ACC112 (cell line): ENCODE measurements around the gene HLA-DMA.

Experiments used
- H2AFZ ChIP-seq: fragments of 200-600 bp; sonication (generic); one replicate; pipeline ENCODE4 v1.6.0; 2017; ENCODE audit warnings: antibody characterized with exemption, low read length; ENCODE audit not compliant: unreplicated experiment
- H3K27ac ChIP-seq: fragments of 200-600 bp; sonication (generic); 2 replicates; pipeline ENCODE4 v1.5.1; 2014; ENCODE audit warnings: low read depth, mild to moderate bottlenecking, antibody characterized with exemption, low read length, moderate library complexity
- H3K27me3 ChIP-seq: fragments of 200-600 bp; sonication (generic); 2 replicates; pipeline ENCODE4 v1.6.1; 2014; ENCODE audit warnings: mild to moderate bottlenecking, antibody characterized with exemption, low read length, moderate library complexity, mixed read lengths; ENCODE audit not compliant: insufficient read depth
- H3K36me3 ChIP-seq: fragments of 200-600 bp; sonication (generic); 2 replicates; pipeline ENCODE4 v1.6.1; 2016; ENCODE audit warnings: mild to moderate bottlenecking, antibody characterized with exemption, low read length, moderate library complexity, mixed read lengths; ENCODE audit not compliant: insufficient read depth
- H3K4me1 ChIP-seq: fragments of 200-600 bp; sonication (generic); one replicate; pipeline ENCODE4 v1.6.1; 2016; ENCODE audit warnings: low read length, mixed read lengths; ENCODE audit not compliant: insufficient read depth, unreplicated experiment, control insufficient read depth
- H3K4me3 ChIP-seq: fragments of 200-600 bp; sonication (generic); 2 replicates; pipeline ENCODE4 v1.5.1; 2014; ENCODE audit warnings: mild to moderate bottlenecking, low read depth, low read length
- H3K79me2 ChIP-seq: fragments of 200-600 bp; sonication (generic); one replicate; pipeline ENCODE4 v1.6.0; 2016; ENCODE audit warnings: low read length; ENCODE audit not compliant: control insufficient read depth, unreplicated experiment, insufficient read depth

The HLA-DMA gene

DNA sequence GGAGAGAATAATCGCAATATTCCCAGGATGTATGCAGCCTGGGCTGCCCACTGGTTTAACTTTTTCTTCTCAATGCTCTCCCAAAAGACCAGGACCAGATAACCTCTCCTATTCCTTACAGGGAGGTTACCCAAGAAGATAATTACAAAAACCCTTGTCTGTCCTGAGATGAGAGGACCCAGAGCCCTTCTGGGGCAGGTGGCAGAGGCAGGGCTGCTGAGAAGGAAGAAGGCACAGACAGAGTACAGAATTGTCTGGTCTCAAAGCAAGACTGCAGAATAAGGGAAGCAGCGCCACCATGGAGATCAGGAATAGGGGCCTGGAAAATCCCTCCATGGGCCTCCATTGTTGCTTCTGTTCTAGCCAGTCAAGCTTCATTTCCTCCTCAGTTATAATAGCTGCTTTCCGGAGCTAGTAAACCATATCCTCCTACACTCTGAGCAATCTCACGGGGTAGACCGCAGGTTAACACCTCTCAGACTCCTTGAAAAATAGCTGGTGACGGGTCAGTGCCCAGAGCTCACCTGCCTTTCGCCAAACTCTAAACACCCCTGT is 11.6 kb downstream of the HLA-DMA start:
- H2AFZ ChIP-seq = no peak overlapping the region
- no peak overlapping the region for H3K27ac ChIP-seq
- no peaks in the 10 kb centered on the region for H3K36me3 ChIP-seq
- H3K4me1 ChIP-seq = no peaks in the 10 kb centered on the region
- no peaks in the 10 kb centered on the region for H3K79me2 ChIP-seq
- peaks cover 35% of the 10 kb centered on the region for H3K27me3 ChIP-seq
- no peak overlapping the region for H3K4me3 ChIP-seq

DNA sequence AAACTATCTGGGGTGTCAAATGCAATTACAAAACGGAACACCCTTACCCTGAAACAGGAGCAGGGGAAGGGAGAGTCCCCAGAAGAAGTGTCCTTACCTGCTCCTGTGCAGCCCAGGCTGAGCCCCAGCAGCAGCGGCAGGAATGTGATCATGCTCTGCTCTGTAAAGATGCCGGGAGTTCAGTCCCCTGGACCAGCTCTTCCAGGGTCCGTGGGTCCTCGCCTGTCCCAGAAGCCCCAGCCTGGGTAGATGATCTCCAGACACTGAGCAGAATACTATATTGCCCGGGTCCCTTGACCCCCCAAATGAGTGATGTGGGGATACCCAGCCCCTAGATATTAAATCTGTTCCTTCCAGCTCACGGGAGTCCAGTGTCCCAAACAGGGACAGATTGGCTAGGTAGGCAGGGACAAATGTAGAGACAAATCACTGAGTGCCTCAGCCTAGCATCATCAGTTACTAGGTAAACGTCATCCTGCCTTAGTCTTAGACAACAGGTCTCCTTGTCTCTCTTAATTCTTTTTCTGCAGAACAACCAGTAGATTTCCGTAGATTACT is 12.2 kb downstream of the HLA-DMA start, which contains the start of gene HLA-DMB:
TSS of gene HLA-DMB (minus strand) at position 373 of the 558 bp plus-strand sequence. CDS start at position 152, 221 bp downstream.
- H3K36me3 ChIP-seq = no peaks in the 10 kb centered on the region
- H3K27me3 ChIP-seq = peaks cover 41% of the 10 kb centered on the region
- no peak within 1 kb of the TSS for H3K27ac ChIP-seq
- H3K4me3 ChIP-seq = peak within 1 kb of the TSS; percentile 75
- H3K79me2 ChIP-seq = no peaks in the 10 kb centered on the region
- H3K4me1 ChIP-seq = no peaks in the 10 kb centered on the region
- peak within 1 kb of the TSS; percentile 57 for H2AFZ ChIP-seq

DNA sequence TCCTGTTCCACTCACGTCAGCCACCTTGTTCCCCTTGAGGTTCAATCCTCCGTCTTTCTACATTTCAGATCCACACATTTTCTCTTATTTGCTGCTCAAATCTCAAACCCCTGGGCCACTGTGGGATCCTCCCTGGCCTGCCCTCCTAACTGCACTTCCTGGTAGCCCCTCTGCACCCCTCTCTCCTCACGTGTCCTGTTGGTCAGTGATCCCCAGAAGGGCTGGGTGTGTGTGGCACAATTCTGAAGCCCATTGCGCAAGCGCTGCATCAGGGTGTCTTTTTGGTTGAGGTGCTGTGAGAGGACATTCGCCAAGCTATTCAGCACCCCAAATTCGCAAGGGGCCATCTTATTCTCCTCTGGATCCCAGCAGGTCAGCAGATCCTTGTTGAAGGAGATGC is 14.4 kb downstream of the HLA-DMA start:
- H3K4me1 ChIP-seq = no peaks in the 10 kb centered on the region
- no peaks in the 10 kb centered on the region for H3K79me2 ChIP-seq
- H3K36me3 ChIP-seq = no peaks in the 10 kb centered on the region
- H3K4me3 ChIP-seq = no peak overlapping the region
- peaks cover 54% of the 10 kb centered on the region for H3K27me3 ChIP-seq
- H3K27ac ChIP-seq = no peak overlapping the region
- no peak overlapping the region for H2AFZ ChIP-seq

DNA sequence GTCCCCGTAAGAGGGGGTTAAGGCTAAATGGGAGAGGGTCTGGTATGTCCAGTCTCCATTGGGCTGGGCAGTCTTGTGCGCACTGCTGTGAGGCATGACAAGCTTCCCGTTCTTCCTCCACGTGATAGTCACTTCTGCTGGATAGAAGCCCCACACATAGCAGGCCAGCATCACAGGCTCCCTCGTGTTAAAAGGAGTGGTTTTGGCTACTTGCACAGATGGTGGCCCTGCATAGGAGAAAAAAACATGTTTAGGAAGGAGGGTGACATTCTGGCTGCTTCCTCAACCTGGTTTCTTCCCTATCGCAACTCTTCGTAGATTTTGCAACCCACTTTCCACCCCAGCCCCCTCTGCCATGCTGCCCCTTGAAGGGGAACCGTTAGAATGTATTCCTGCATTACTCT is 15.7 kb downstream of the HLA-DMA start:
- peaks cover 54% of the 10 kb centered on the region for H3K27me3 ChIP-seq
- no peak overlapping the region for H2AFZ ChIP-seq
- no peak overlapping the region for H3K4me3 ChIP-seq
- no peaks in the 10 kb centered on the region for H3K4me1 ChIP-seq
- no peak overlapping the region for H3K27ac ChIP-seq
- H3K36me3 ChIP-seq = no peaks in the 10 kb centered on the region
- H3K79me2 ChIP-seq = no peaks in the 10 kb centered on the region

DNA sequence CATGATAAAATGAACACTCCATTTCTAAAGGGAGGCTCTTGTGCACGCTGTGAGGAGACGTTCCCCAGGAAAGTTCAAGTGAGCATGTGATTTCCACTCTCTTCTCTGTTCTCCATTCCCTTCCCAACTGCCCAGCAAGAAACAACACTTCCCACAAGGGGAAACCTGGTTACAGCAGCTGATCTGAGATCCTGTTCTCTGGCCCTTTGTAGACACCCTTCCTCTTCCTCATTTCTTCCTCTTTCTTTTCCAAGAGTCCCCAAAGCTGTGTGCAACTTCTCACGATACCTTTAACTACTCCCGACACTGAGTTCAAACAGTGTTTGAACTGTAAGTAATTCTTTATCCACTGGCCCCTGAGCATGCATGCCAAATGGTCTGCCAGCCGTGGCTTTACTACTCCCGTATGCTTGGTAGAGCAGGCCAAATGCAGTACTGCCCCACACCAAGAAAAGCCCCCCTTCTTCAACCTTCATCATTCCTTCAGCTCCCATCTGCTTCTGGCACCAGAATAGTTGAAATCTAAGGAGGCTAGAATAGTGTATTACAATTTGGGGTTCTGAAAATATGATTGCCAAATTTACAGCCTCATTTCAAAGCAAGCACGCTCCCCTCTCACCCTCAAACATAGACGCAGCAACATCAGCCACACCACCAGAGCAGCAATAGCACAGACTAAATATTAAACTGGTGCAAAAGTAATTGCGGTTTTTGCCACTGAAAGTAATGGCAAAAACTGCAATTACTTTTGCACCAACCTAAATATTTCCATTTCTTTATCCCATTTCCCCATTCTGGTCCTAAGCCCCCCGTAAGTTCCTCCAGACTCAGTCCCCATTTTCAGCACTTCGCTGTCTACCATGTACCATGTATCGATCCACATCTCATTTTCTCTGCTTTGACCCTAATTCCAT is 16.4 kb downstream of the HLA-DMA start:
- Histone ChIP-seq H3K4me1 (no peaks in the 10 kb centered on the region), H3K4me3 (no peak overlapping the region), H3K27me3 (peaks cover 54% of the 10 kb centered on the region), H3K36me3 (no peaks in the 10 kb centered on the region), H3K27ac (no peak overlapping the region), H2AFZ (no peak overlapping the region), H3K79me2 (no peaks in the 10 kb centered on the region)

DNA sequence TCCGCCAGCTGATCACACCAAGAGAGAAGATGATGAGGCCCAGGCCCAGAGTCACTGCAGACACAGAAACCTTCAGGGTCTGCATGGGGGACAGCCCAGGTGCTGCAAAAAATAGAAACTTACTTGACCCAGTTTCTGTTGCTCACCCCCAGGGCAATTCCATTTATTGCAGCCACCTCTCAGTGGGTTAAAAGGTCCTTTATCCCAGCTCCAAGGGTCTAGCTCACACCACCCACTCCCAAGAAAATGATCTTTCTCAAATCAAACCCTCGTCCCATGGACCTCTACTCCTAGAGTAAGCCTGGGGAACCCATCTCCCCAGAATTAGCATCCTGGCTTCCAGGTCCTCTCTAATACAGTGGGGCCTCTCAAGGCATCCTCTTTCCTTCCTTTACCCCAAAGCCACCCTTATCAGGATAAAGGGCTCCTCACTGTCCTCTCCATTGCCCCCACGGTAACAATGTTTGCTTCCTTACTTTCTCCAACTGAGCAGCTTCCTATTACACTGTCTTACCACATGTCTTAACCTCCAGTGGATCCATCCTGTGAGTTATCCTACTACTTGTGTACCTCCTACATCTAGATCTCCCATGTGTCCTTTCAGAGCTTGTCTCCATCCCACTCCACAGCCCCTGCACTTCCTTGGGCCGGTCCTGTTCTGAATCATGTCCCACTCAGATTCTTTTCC is 17.2 kb downstream of the HLA-DMA start:
- Histone ChIP-seq H2AFZ (no peak overlapping the region), H3K27me3 (peaks cover 54% of the 10 kb centered on the region), H3K4me1 (no peaks in the 10 kb centered on the region), H3K4me3 (no peak overlapping the region), H3K27ac (no peak overlapping the region), H3K36me3 (no peaks in the 10 kb centered on the region), H3K79me2 (no peaks in the 10 kb centered on the region)

DNA sequence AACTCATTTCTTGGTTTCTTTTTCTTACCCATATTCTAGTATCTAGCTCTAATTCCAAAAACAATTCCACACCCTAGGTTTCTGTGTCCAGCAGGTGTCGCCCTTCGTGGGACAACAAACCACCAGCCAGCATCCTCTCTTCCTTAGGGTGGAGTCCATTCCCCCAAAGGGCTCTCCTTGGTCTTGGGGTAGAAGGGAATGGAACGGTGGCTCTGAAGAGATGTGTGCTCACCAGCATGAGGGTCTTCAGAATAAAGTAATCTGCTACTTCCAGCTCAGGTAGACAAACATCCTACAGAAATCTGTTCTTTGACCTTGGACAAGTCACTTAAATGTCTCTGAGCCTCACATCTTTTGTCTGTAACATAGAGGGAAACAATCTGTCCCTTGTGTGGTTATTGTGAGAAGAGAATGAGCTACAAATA is 19.2 kb downstream of the HLA-DMA start:
- no peaks in the 10 kb centered on the region for H3K4me1 ChIP-seq
- H3K36me3 ChIP-seq = no peaks in the 10 kb centered on the region
- H3K27me3 ChIP-seq = peaks cover 57% of the 10 kb centered on the region
- H3K27ac ChIP-seq = no peak overlapping the region
- no peak overlapping the region for H3K4me3 ChIP-seq
- H3K79me2 ChIP-seq = no peaks in the 10 kb centered on the region
- H2AFZ ChIP-seq = no peak overlapping the region

DNA sequence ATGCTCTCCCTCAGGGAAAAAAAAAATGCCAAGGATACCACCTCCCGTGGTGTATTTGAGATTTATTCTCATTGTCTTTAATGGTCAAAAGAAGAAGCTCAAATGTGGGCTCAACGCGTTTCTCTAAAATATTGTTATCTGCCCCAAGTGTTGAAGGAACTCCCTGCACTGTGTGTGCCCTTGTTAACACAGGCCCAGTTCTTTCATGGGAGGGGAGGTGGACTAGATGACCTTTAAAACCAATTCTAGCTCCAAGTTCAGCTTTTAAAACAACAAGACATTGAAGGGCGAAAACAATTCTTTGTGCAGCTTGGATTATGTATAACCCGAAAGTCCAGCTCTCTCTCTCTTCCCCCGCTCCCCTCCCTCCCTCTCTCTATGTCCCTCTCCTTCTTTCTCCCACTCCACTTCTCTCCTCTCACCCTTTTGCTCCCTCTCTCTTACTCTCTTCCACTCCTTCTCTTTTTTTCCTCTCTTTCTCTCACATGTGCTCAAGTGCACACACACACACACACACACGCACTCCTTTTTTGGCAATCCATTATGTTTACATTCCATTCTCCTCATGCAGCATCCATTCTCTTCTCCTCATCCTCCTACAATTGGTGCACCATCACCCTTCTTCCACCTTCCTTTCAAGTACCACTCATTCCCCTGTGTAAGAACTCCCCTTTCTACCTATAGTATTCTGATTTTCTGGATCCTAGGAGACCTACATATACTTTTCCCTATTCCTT is 20.6 kb downstream of the HLA-DMA start:
- H3K36me3 ChIP-seq = no peaks in the 10 kb centered on the region
- no peak overlapping the region for H2AFZ ChIP-seq
- peaks cover 43% of the 10 kb centered on the region for H3K27me3 ChIP-seq
- H3K4me1 ChIP-seq = no peaks in the 10 kb centered on the region
- no peak overlapping the region for H3K27ac ChIP-seq
- H3K4me3 ChIP-seq = no peak overlapping the region
- H3K79me2 ChIP-seq = no peaks in the 10 kb centered on the region

DNA sequence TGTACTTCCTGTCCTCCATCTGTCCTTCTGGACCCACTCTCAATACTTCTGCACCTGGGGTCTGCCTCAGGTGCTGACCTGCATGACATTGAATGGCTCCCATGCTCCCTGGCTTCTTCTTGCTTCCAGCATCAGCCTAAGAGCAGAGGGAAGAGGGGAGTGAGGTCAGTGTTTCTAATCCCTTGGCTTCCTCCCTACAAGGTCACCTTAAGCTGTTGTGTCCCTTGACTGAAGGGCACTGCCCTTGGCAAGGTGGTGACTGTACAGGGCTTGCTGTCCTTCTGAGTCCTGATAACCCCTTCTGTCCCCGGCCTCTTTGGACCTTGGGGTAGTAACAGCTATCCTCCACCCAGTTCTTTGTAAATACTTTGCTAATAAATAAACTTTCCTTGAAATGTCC is 21.7 kb downstream of the HLA-DMA start:
- Histone ChIP-seq H3K36me3 (no peaks in the 10 kb centered on the region), H2AFZ (no peak overlapping the region), H3K79me2 (no peaks in the 10 kb centered on the region), H3K27me3 (peaks cover 33% of the 10 kb centered on the region), H3K27ac (no peak overlapping the region), H3K4me1 (no peaks in the 10 kb centered on the region), H3K4me3 (no peak overlapping the region)

DNA sequence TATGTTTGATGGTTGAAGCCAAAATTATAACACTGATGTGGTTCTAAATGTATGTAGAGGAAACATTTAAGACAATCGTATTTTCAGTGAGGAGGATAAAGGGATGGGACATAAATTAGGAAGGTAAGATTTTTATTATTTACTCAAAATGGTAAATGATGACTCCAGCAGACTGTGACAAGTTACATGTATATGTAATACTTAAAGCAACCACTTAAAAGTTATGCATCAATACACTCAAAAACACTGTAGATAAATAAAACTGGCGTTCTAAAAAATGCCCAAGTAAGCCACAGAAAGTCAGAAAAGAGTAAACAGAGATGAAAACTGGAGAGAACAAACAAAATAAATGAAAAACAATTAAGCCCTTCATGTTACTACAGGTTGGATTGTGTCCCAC is 30.8 kb downstream of the HLA-DMA start:
- no peaks in the 10 kb centered on the region for H3K4me1 ChIP-seq
- no peaks in the 10 kb centered on the region for H3K79me2 ChIP-seq
- H3K36me3 ChIP-seq = no peaks in the 10 kb centered on the region
- H3K4me3 ChIP-seq = no peak overlapping the region
- no peak overlapping the region for H3K27ac ChIP-seq
- H3K27me3 ChIP-seq = no peaks in the 10 kb centered on the region
- H2AFZ ChIP-seq = no peak overlapping the region
